Stimulated activated CD8-positive, alpha-beta memory T cell treated with anti-CD3 and anti-CD28 coated beads, Interleukin-4, amount 100 ng/mL, for 4 hours (primary cell): ENCODE measurements around the gene ZCCHC7.
"Not testable (repeated sequence)": the region's sequence is repeated elsewhere in the genome, so short reads cannot be mapped to it uniquely, and the experiment has no call there.

ENCODE experiments used
- DNase-seq, 2 donors: peaks; one replicate each; pipeline ENCODE4 v3.0.0-alpha.2; 2020; ENCODE audit warnings: low read depth in 2 of 2, low spot score in 1 of 2

ZCCHC7 gene

DNA sequence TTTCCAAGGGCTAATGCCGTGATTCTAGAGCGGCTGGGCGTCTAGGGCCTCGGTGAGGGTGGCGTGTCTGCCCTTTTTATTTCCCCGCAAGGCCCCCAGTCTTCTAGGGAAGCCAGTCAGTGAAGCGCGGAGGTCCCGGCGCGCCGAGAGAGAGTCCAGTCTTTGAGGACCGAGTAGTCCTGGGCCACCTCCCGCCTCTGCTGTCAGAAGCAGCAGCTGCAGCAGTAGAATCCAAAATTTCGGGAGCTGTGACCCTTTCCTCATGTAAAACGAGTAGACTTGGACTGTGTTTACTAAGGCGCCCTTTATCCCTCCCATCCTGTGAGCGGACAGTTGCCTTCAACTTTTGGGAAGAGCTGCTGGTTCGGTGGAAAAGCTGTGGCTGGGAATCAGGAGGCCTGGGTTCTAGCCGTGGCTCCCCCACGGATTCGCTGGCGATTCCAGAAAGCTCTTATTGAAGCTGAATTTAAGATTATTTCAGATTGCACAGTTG is 515 bp downstream of the ZCCHC7 start:
- not testable (repeated sequence) for DNase-seq

DNA sequence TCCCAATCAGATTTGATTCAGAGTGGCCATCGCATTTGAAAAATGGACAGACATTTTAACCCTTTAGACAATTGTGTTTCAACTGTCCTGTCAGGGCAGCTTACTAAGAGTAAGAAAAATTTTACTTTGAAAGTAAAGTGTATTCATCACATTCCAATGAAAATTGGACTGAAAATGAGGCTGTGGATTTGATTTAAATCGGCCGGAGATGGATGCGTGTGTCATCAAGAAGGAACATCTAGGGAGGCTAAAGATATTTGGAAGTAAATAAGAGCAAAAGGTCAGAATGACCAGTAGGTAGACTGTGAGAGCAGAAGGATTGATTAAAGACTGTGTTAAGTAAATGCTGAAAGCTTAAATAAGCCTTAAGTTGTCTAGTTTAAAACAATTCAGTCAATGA is 1.5 kb downstream of the ZCCHC7 start:
- DNase-seq, result no peak

DNA sequence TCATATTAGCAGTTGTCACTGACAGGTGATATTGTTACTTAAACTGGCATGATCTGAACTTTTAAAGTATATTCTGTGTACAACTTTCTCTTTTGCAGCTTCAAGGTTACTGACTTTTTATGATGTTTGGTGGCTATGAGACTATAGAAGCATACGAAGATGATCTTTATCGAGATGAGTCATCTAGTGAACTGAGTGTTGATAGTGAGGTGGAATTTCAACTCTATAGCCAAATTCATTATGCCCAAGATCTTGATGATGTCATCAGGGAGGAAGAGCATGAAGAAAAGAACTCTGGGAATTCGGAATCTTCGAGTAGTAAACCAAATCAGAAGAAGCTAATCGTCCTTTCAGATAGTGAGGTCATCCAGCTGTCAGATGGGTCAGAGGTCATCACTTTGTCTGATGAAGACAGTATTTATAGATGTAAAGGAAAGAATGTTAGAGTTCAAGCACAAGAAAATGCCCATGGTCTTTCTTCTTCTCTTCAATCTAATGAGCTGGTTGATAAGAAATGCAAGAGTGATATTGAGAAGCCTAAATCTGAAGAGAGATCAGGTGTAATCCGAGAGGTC is 5.9 kb downstream of the ZCCHC7 start:
- no peak for DNase-seq

DNA sequence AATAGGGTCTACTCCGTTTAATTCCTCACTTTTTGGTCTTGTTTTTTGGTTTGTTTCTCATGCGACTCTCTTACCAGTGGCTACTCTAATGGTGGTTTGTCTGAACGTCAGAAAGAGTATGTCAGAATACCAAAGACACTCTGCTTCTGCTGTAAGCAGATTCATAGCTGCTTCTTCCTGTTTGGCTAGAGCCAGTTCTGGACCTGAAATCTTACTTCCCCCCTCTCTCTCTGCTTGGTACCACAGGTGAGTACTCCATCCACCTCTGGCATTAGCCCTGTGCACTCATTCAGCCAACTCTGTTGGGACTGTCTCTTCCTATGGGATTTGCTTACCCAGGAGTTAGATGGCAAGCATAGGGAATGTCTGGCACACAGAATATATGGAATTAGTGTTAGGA is 6.6 kb downstream of the ZCCHC7 start:
- DNase-seq, result no peak

GRCh38 chr9:37128051-37128450 is 7.7 kb downstream of the ZCCHC7 start:
- DNase-seq, result no peak

DNA sequence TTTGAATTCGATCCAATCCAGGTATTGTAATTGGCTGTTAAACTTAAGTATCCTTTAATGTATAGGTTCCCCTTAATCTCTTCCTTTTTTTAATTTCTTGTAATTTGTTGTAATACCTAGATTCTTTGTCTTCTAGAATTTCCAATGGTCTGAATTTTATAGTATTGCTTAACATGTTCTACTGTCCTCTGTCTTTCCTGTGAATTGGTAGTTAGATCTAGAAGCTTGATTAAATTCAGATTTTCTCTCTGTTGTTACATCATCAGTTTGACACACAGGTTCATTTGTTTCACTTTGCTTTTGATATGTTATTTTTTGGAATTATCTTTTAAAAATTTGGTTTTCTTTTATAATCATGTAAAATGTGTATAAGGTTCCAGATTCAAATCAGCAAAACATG is 13.8 kb downstream of the ZCCHC7 start:
- no peak for DNase-seq

- DNase-seq, result no peak
Measured at GRCh38 chr9:37141015-37141414, 20.6 kb downstream of the ZCCHC7 start.

- DNase-seq, result no peak
Measured at GRCh38 chr9:37144762-37145161, 24.4 kb downstream of the ZCCHC7 start.

GRCh38 chr9:37146410-37146809 is 26.0 kb downstream of the ZCCHC7 start:
- no peak for DNase-seq

GRCh38 chr9:37148181-37148580 is 27.8 kb downstream of the ZCCHC7 start:
- no peak for DNase-seq

DNA sequence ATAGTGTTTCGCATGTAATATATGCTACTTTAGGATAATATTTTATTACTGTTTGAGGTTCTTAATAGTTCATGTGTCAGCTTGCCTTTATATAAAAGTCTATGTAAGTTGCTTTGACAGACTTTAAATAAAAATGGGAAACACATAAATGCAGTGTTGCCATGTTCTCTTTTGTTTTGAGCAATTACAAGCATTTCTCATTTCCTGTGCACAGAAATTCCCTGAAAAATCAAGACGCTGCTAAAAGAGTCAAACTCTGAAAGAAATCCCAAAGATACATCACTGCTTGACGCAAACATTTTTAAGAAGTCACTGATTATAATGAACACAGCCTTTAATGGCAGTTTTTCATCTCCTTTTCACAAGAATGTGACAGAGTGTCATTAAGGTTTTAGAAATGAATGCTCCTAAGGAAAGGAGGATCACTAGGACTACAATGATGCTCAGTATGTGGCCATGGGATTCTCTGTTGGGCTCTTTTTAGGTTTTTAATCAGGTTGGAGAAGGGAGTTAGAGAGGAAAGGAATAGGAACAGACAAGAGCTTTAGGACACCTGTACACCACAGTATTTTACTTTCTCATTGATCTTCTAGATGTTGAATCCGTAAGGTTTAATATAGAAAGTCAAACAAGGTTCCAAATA is 29.4 kb downstream of the ZCCHC7 start:
- DNase-seq, result no peak

- DNase-seq, result no peak
Measured at GRCh38 chr9:37150415-37150814, 30.0 kb downstream of the ZCCHC7 start.

- no peak for DNase-seq
Measured at GRCh38 chr9:37151812-37152211, 31.4 kb downstream of the ZCCHC7 start.

- no peak for DNase-seq
Measured at GRCh38 chr9:37152365-37152764, 32.0 kb downstream of the ZCCHC7 start.

- DNase-seq, result no peak
Measured at GRCh38 chr9:37155601-37156000, 35.2 kb downstream of the ZCCHC7 start.

DNA sequence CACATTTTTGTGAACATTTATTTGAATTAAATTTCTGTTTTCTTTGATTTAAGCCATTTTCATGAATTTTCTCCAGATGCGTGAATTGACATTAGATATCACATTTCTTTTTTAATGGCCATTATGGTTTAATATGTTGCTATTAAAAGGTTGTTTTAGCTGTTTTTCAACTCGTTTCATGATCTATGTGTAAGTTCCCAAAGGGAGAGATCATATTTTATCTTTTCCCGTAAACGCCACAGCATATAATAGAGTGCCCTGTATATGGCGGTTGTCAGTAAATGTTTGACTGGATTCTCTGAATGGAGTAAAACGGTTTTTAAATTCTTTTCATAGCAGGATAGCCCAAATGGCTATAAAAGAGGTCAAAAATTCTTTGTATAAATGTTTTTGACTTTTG is 35.8 kb downstream of the ZCCHC7 start:
- DNase-seq, result no peak

DNA sequence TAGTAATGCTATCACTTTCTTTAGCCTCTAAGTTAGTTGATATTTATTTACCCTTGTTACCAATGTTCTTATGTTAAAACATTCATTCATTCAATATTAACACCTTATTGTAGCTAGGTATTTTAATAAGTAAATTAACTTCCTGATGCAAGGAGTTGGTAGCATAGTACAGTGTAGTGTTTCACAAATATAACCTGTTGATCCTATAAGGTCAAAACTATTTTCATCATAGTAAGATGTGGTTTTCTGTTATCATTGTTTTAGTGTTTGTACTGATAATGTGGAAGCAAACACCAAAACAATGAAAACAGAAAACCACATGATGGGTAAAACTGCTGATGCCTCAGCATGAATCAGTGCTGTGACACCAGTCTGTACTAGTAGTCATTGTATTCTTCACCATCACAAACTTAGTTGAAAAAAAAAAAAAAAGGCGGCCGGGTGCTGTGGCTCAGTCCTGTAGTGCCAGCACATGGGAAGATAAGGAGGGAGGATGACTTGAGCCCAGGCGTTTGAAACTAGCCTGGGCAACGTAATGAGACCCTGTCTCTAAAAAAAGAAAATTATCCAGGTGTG is 36.5 kb downstream of the ZCCHC7 start:
- no peak for DNase-seq

DNA sequence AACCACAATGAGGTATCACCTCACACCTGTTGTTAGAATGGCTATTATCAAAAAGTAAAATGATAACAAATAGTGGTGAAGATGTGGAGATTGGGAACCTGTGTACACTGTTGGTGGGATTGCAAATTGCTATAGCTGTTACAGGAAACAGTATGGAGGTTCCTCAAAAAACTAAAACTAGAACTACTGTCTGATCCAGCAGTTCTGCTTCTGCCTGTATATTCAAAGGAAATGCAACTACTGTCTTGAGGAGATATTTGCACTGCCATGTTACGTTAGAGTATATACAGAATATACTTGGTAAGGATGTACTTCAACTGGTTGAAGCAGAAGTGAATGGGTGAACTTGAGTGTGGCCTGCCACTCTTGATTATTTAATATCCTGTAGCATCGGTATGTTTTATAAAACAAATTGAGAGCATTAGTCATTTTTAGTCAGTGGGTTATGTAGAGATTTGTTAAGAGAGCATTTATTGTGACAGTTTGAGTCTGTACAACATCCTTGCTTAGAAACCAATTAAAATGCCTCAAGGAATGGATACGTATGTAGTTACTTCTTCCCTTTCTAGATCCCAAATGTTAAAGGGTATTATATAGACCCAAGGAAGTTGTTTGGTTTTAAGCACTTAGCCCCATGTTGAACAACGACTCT is 37.5 kb downstream of the ZCCHC7 start:
- DNase-seq, result no peak

DNA sequence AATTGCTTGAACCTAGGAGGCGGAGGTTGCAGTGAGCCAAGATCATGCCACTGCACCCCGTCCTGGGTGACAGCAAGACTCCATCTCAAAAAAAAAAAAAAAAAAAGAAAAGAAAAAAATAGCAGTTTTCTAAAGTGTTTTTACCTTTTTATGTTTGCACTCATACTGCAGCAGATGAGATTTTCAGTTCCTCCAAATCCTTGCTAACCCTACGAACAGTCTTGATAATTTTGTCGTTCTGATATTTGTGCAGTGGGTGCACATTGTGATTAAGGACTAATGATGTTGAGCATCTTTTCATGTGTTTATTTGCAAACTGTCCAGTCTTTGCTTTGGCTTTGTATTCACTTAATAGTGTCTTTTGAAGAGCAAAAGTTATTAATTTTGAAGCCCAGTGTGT is 42.9 kb downstream of the ZCCHC7 start:
- no peak for DNase-seq

DNA sequence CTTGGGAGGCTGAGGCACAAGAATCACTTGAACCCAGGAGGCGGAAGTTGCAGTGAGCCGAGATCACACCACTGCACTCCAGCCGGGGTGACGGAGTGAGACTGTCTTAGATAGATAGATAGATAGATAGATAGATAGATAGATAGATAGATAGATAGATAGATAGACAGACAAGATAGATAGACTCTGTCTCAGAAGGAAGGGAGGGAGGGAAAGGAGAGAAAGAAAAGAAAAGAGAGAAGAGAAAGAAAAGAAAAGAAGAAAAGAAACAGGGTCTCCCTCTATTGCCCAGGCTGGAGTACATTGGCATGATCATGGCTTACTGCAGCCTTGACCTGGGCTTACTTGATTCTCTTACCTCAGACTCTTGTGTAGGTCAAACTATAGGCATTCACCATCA is 44.0 kb downstream of the ZCCHC7 start:
- not testable (repeated sequence) for DNase-seq

DNA sequence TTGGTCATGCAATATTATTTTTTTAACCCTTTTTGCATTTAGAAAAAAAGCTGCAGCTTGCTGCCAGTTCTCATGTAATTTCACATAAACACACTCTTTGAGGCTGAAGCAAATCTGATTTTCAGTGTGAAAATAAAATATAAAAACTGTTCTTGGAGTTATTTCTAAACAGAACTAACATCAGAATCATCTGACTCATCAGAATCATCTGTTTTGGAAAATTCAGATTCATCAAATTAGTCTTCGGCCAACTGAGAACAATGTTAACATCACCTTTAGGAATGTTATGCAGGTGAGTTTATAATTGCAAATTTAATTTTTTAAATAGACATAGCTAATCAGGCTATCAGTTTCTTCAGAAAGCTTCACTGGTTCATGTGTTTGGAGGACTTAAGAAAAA is 45.3 kb downstream of the ZCCHC7 start:
- DNase-seq, result no peak

GRCh38 chr9:37167456-37168047 is 47.2 kb downstream of the ZCCHC7 start:
- no peak for DNase-seq
